ENCODE results near the gene WSCD1. TPM values are rescaled to one million over a fixed set of nuclear protein-coding genes. Genes with fewer than 3 reads are reported as not detected.

The WSCD1 gene
- total RNA-seq, 4 donors from 2014 or later = 0.21 to 5.7 (median 1.6) TPM

DNA sequence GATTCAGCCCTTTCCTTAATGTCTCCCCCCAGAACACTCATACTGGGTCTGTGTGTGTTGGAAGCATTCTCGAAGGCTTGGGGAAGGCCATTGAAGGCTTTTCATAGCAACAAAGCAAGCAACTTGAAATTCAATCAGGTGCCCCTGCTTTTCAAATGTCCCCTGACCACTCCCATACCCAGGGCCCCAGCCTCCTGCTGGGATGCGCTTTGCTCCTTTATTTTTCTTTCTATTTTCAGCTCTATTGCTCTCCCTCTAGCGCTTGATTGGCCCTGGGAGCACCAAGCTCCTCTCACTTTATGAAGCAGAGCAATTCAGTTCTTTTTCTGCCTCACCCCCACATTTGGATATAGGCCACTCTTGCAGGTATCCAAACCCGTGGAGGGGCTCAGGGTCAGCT lies 92.0 kb downstream of the WSCD1 start:
- H3K27me3 ChIP-seq = no peaks in the 10 kb centered on the region
- DNase-seq (ENCODE audit: low spot score in 2 of 2) = no peak
- 36 to 37% methylated on average over 4 of the region's 4 CpGs for WGBS, 2 donors

DNA sequence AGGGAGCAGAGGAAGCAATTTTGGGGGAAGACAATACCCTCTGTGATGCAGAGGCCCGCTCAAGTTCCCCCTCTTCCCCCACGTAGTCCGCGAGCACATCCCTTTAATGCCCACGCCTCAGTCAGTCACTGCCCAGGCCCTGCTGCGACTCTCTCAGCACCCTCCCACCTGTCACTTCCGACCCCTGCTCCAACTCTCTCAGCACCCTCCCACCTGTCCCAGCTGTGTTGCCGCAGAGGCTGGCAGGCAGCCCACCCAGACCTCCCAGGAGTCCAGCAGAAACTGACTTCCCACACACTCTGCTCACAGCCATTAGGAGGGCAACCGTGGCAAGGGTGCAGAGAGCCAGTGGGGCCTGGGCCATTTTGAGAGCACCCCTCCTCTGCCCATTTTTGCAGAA lies 92.7 kb downstream of the WSCD1 start:
- Histone ChIP-seq H3K4me1 (no peaks in the 10 kb centered on the region), H3K27me3 (no peaks in the 10 kb centered on the region), H3K27ac (no peak overlapping the region), H3K9me3 (peaks cover 0 to 5% (median 0%) of the 10 kb centered on the region in 4 donors), H3K36me3 (no peaks in the 10 kb centered on the region), H3K4me3 (no peak overlapping the region)
- no peak for TF ChIP-seq EP300 (IDR thresholded peaks at IDR 0.05)
- no peak for TF ChIP-seq POLR2A (IDR thresholded peaks at IDR 0.05)
- TF ChIP-seq, protein P1, sequence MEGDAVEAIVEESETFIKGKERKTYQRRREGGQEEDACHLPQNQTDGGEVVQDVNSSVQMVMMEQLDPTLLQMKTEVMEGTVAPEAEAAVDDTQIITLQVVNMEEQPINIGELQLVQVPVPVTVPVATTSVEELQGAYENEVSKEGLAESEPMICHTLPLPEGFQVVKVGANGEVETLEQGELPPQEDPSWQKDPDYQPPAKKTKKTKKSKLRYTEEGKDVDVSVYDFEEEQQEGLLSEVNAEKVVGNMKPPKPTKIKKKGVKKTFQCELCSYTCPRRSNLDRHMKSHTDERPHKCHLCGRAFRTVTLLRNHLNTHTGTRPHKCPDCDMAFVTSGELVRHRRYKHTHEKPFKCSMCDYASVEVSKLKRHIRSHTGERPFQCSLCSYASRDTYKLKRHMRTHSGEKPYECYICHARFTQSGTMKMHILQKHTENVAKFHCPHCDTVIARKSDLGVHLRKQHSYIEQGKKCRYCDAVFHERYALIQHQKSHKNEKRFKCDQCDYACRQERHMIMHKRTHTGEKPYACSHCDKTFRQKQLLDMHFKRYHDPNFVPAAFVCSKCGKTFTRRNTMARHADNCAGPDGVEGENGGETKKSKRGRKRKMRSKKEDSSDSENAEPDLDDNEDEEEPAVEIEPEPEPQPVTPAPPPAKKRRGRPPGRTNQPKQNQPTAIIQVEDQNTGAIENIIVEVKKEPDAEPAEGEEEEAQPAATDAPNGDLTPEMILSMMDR (IDR thresholded peaks at IDR 0.05) = no peak
- DNase-seq (ENCODE audit: low spot score in 2 of 2) = no peak
- 38 to 44% methylated on average over 9 of the region's 9 CpGs for WGBS, 2 donors

More for the DNA sequence above, 92.0 kb downstream of the WSCD1 start:
- TF ChIP-seq EP300 (IDR thresholded peaks at IDR 0.05) = no peak
- TF ChIP-seq POLR2A (IDR thresholded peaks at IDR 0.05) = no peak
- TF ChIP-seq, protein P1 (IDR thresholded peaks at IDR 0.05) = no peak
- peaks cover 0 to 5% (median 0%) of the 10 kb centered on the region in 4 donors for H3K9me3 ChIP-seq
- no peaks in the 10 kb centered on the region for H3K36me3 ChIP-seq
- no peak overlapping the region for H3K27ac ChIP-seq
- no peak overlapping the region for H3K4me3 ChIP-seq
- H3K4me1 ChIP-seq = no peaks in the 10 kb centered on the region

DNA sequence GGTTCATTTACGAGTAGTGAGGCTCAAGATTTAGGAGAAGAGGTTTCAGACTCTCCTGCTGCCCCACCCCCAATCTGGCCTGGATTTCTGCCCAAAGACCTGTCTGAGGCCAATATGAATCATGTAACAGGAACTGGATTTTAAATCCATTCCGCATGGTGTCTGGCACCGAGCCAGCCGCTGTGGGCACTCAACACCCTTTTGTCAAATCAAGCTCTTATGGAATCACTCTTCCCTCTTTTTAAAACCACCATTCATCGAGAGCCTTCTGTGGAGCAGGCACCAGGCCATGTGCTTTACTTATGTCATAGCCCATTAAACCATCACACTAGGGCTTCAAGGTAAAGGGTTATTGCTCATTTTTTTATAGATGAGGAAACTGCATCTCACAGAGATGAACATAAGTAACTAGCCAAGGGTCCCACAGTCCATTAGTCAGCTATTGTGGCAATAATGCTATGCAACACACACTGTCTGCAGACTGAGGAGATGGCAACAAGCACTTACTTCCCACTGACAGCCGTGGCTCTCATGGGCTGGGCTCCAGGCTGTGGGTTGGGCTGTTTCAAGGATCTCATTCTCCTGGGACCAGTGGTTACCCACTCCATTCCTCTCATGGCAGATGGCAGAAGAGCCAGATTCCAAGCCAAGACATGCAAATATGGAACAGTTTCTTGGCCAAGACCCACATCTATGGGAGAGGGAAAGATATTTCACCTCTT lies 93.6 kb downstream of the WSCD1 start:
- Histone ChIP-seq H3K9me3 (peaks cover 0 to 5% (median 0%) of the 10 kb centered on the region in 4 donors), H3K27ac (no peak overlapping the region), H3K4me3 (no peak overlapping the region), H3K4me1 (no peaks in the 10 kb centered on the region), H3K36me3 (no peaks in the 10 kb centered on the region), H3K27me3 (no peaks in the 10 kb centered on the region)
- no peak for DNase-seq (ENCODE audit: low spot score in 2 of 2)
- no peak for TF ChIP-seq POLR2A (IDR thresholded peaks at IDR 0.05)
- TF ChIP-seq, protein P1 (IDR thresholded peaks at IDR 0.05) = no peak
- no peak for TF ChIP-seq EP300 (IDR thresholded peaks at IDR 0.05)
- WGBS, 2 donors = 54 to 68% methylated on average over 6 of the region's 6 CpGs

DNA sequence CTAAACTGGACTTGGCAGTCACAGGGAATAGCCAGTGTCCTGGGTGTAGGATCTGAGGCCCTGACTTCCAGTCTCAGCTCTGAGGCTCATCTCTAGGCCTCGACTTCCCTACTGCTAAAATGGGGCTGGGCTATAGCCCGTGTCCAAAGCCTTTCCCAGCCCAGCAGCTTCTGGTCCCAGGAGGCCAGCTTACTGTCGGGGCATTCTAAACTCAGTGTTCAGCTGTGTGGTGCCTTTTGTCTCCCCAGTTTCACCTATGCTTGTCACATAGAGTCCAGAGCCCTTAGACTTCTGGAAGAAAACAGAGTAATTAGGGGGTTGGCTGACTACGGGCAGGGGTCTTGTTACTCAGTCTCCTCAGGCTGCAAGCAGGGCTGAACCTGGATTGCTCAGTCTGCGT lies 94.8 kb downstream of the WSCD1 start:
- no peaks in the 10 kb centered on the region for H3K4me1 ChIP-seq

DNA sequence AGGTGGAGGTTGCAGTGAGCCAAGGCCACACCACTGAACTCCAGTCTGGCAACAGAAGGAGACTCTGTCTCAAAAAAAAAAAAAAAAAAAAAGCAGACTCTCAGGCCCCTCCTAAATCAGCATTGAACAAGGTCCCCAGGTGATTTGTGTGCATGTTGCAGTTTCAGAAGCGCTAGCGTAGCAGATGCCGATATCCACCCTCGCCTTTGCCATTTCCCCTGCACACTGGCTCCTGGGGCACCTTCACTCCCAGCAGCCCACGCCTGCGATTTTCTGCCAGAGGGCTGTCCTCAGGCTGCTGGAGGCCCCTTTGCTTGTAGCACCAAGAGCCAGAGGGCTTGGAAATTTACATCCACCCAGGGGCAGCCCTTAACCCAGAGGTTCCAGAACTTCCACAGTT lies 95.6 kb downstream of the WSCD1 start:
- Histone ChIP-seq H3K27ac (no peak overlapping the region), H3K4me1 (no peaks in the 10 kb centered on the region), H3K4me3 (no peak overlapping the region), H3K9me3 (no peaks in the 10 kb centered on the region), H3K36me3 (no peaks in the 10 kb centered on the region), H3K27me3 (no peaks in the 10 kb centered on the region)
- 58 to 70% methylated on average over 6 of the region's 6 CpGs for WGBS, 2 donors
- TF ChIP-seq EP300 (IDR thresholded peaks at IDR 0.05) (no peak), POLR2A (IDR thresholded peaks at IDR 0.05) (no peak)
- TF ChIP-seq, protein P1 (IDR thresholded peaks at IDR 0.05) = no peak
- no peak for DNase-seq (ENCODE audit: low spot score in 2 of 2)

More for the DNA sequence above, 94.8 kb downstream of the WSCD1 start:
- H3K27ac ChIP-seq = no peak overlapping the region
- TF ChIP-seq EP300 (IDR thresholded peaks at IDR 0.05) (no peak), POLR2A (IDR thresholded peaks at IDR 0.05) (no peak)
- TF ChIP-seq, protein P1 (IDR thresholded peaks at IDR 0.05) = no peak
- H3K36me3 ChIP-seq = no peaks in the 10 kb centered on the region
- WGBS, 2 donors = 80 to 96% methylated on average over 5 of the region's 5 CpGs
- peaks cover 0 to 4% (median 0%) of the 10 kb centered on the region in 4 donors for H3K9me3 ChIP-seq
- H3K4me3 ChIP-seq = no peak overlapping the region
- no peaks in the 10 kb centered on the region for H3K27me3 ChIP-seq
- DNase-seq (ENCODE audit: low spot score in 2 of 2) = no peak
